Measurements from ENCODE around the gene UCP2.
"Not testable (repeated sequence)": the region's sequence is repeated elsewhere in the genome, so short reads cannot be mapped to it uniquely, and the experiment has no call there.

The UCP2 gene

GRCh38 chr11:73942010-73942409 is 40.6 kb downstream of the UCP2 start:
- Histone ChIP-seq H3K27me3 (replicated peaks) (no peaks in the 10 kb centered on the region), H3K36me3 (replicated peaks) (no peaks in the 10 kb centered on the region), H3K27ac (no peak overlapping the region), H3K4me3 (ENCODE audit: low read depth, low read length) (no peak overlapping the region)
- DNase-seq, result no peak
- no peak for TF ChIP-seq CTCF (IDR thresholded peaks at IDR 0.05; ENCODE audit: low read depth, low read length, missing control alignments)
- in situ Hi-C loops (cut with HindIII; ENCODE audit: low pct_ligation_motif_present, low sequenced_read_pairs), result no loop called here

GRCh38 chr11:73940801-73941570 is 41.7 kb downstream of the UCP2 start:
- no peak for TF ChIP-seq CTCF (IDR thresholded peaks at IDR 0.05; ENCODE audit: low read depth, low read length, missing control alignments)
- Histone ChIP-seq H3K27ac (no peak overlapping the region), H3K4me3 (ENCODE audit: low read depth, low read length) (no peak overlapping the region), H3K27me3 (replicated peaks) (no peaks in the 10 kb centered on the region), H3K36me3 (replicated peaks) (no peaks in the 10 kb centered on the region)
- no peak for DNase-seq
- in situ Hi-C loops (cut with HindIII; ENCODE audit: low pct_ligation_motif_present, low sequenced_read_pairs), result no loop called here

- H3K4me3 ChIP-seq (ENCODE audit: low read depth, low read length), result no peak overlapping the region
- in situ Hi-C loops (cut with HindIII; ENCODE audit: low pct_ligation_motif_present, low sequenced_read_pairs), result no loop called here
- H3K27me3 ChIP-seq (replicated peaks), result no peaks in the 10 kb centered on the region
- DNase-seq, result no peak
- no peak overlapping the region for H3K27ac ChIP-seq
- TF ChIP-seq CTCF (IDR thresholded peaks at IDR 0.05; ENCODE audit: low read depth, low read length, missing control alignments), result no peak
- no peaks in the 10 kb centered on the region for H3K36me3 ChIP-seq (replicated peaks)
These were observed 43.5 kb downstream of the UCP2 start for GRCh38 chr11:73939096-73939495.

- H3K27ac ChIP-seq; in situ Hi-C loops (cut with HindIII; ENCODE audit: low pct_ligation_motif_present, low sequenced_read_pairs); H3K27me3 ChIP-seq (replicated peaks); H3K4me3 ChIP-seq (ENCODE audit: low read depth, low read length); DNase-seq; H3K36me3 ChIP-seq (replicated peaks): not testable (repeated sequence)
These were observed 46.6 kb downstream of the UCP2 start for GRCh38 chr11:73936047-73936446.

GRCh38 chr11:73932781-73933180 is 49.9 kb downstream of the UCP2 start:
- in situ Hi-C loops (cut with HindIII; ENCODE audit: low pct_ligation_motif_present, low sequenced_read_pairs), result no loop called here
- Histone ChIP-seq H3K27ac (no peak overlapping the region), H3K4me3 (ENCODE audit: low read depth, low read length) (no peak overlapping the region), H3K36me3 (replicated peaks) (peaks cover 2% of the 10 kb centered on the region), H3K27me3 (replicated peaks) (no peaks in the 10 kb centered on the region)
- TF ChIP-seq CTCF (IDR thresholded peaks at IDR 0.05; ENCODE audit: low read depth, low read length, missing control alignments), result no peak
- no peak for DNase-seq

- H3K27me3 ChIP-seq (replicated peaks), result no peaks in the 10 kb centered on the region
- no peak for DNase-seq
- in situ Hi-C loops (cut with HindIII; ENCODE audit: low pct_ligation_motif_present, low sequenced_read_pairs), result no loop called here
- H3K4me3 ChIP-seq (ENCODE audit: low read depth, low read length), result no peak overlapping the region
- TF ChIP-seq CTCF (IDR thresholded peaks at IDR 0.05; ENCODE audit: low read depth, low read length, missing control alignments), result no peak
- H3K27ac ChIP-seq, result no peak overlapping the region
- peaks cover 10% of the 10 kb centered on the region for H3K36me3 ChIP-seq (replicated peaks)
These were observed 50.7 kb downstream of the UCP2 start for GRCh38 chr11:73931951-73932350.

Data from brain microvascular endothelial cell (primary cell).